Endometrial microvascular endothelial cells (primary cell): ENCODE measurements around the gene GNRH2. TPM values are rescaled to one million over a fixed set of nuclear protein-coding genes. Genes with fewer than 3 reads are reported as not detected.
"Not testable (repeated sequence)": the region's sequence is repeated elsewhere in the genome, so short reads cannot be mapped to it uniquely, and the experiment has no call there.

Experiments
- in situ Hi-C: cut with HindIII; loops from 2 replicates; pipeline ENCODE4 v1.10.0; 2017; ENCODE audit warnings: low sequenced_read_pairs, low pct_unique_long_range_greater_than_20kb; ENCODE audit errors: inconsistent ontology term
- total RNA-seq: library from RNA; depleted of rRNA; stranded (reverse); fragments of >200 nt; gene quantifications from one replicate; pipeline ENCODE4 v1.2.3, GENCODE V29; 2015; ENCODE audit errors: inconsistent ontology term

The GNRH2 gene
- not detected for total RNA-seq

- in situ Hi-C loops, result no loop called here
Measured at GRCh38 chr20:3043322-3043721, at the start of gene GNRH2. TSS of gene GNRH2 (plus strand) at chr20:3043622. CDS start at chr20:3044415, 793 bp downstream.

GRCh38 chr20:2995796-2996195, 47.6 kb upstream of the GNRH2 start:
- in situ Hi-C loops, result no loop called here

GRCh38 chr20:2998728-2999127, 44.7 kb upstream of the GNRH2 start:
- in situ Hi-C loops, result no loop called here

- in situ Hi-C loops, result no loop called here
Measured at GRCh38 chr20:3000852-3001523, 42.4 kb upstream of the GNRH2 start.

- in situ Hi-C loops, result no loop called here
Measured at GRCh38 chr20:3003416-3003815, 40.0 kb upstream of the GNRH2 start.

GRCh38 chr20:3010985-3011723, 32.3 kb upstream of the GNRH2 start:
- in situ Hi-C loops, result no loop called here

- in situ Hi-C loops, result no loop called here
Measured at GRCh38 chr20:3011752-3012151, 31.7 kb upstream of the GNRH2 start.

- in situ Hi-C loops, result no loop called here
Measured at GRCh38 chr20:3013771-3014170, 29.7 kb upstream of the GNRH2 start.

- in situ Hi-C loops, result no loop called here
Measured at GRCh38 chr20:3014179-3014578, 29.2 kb upstream of the GNRH2 start.

GRCh38 chr20:3014662-3015061, 28.8 kb upstream of the GNRH2 start:
- in situ Hi-C loops, result no loop called here

GRCh38 chr20:3015302-3015701, 28.1 kb upstream of the GNRH2 start:
- in situ Hi-C loops, result not testable (repeated sequence)

- in situ Hi-C loops, result no loop called here
Measured at GRCh38 chr20:3021327-3021726, 22.1 kb upstream of the GNRH2 start.

GRCh38 chr20:3021777-3022176, 21.6 kb upstream of the GNRH2 start:
- in situ Hi-C loops, result no loop called here

- in situ Hi-C loops, result not testable (repeated sequence)
Measured at GRCh38 chr20:3022559-3023490, 20.6 kb upstream of the GNRH2 start.

- in situ Hi-C loops, result no loop called here
Measured at GRCh38 chr20:3027987-3028386, 15.4 kb upstream of the GNRH2 start.

GRCh38 chr20:3031524-3032147, 11.8 kb upstream of the GNRH2 start:
- in situ Hi-C loops, result no loop called here

GRCh38 chr20:3032624-3033023, 10.8 kb upstream of the GNRH2 start:
- in situ Hi-C loops, result no loop called here

GRCh38 chr20:3037654-3038053, 5.8 kb upstream of the GNRH2 start:
- in situ Hi-C loops, result no loop called here

- in situ Hi-C loops, result no loop called here
Measured at GRCh38 chr20:3038454-3038853, 5.0 kb upstream of the GNRH2 start.
